Measurements from ENCODE around the gene WDR64.
"Not testable (repeated sequence)": the region's sequence is repeated elsewhere in the genome, so short reads cannot be mapped to it uniquely, and the experiment has no call there.

The WDR64 gene

GRCh38 chr1:241800640-241801039, 148.6 kb downstream of the WDR64 start:
- no peak for DNase-seq (ENCODE audit: low spot score)

- DNase-seq (ENCODE audit: low spot score), result no peak
Observed at GRCh38 chr1:241802863-241803262, 150.8 kb downstream of the WDR64 start.

GRCh38 chr1:241804706-241805105, 152.6 kb downstream of the WDR64 start:
- not testable (repeated sequence) for DNase-seq (ENCODE audit: low spot score)

- DNase-seq (ENCODE audit: low spot score), result no peak
Observed at GRCh38 chr1:241808265-241808664, 156.2 kb downstream of the WDR64 start.

- no peak for DNase-seq (ENCODE audit: low spot score)
Observed at GRCh38 chr1:241810769-241811405, 158.8 kb downstream of the WDR64 start.

GRCh38 chr1:241813768-241814320, 161.8 kb downstream of the WDR64 start:
- no peak for DNase-seq (ENCODE audit: low spot score)

- no peak for DNase-seq (ENCODE audit: low spot score)
Observed at GRCh38 chr1:241816008-241816407, 163.9 kb downstream of the WDR64 start.

GRCh38 chr1:241817331-241817792, 165.3 kb downstream of the WDR64 start:
- no peak for DNase-seq (ENCODE audit: low spot score)

GRCh38 chr1:241817956-241818612, 166.0 kb downstream of the WDR64 start:
- DNase-seq (ENCODE audit: low spot score), result no peak

GRCh38 chr1:241819340-241819866, 167.3 kb downstream of the WDR64 start:
- no peak for DNase-seq (ENCODE audit: low spot score)

- no peak for DNase-seq (ENCODE audit: low spot score)
Observed at GRCh38 chr1:241821363-241821762, 169.3 kb downstream of the WDR64 start.

GRCh38 chr1:241822846-241823245, 170.8 kb downstream of the WDR64 start:
- no peak for DNase-seq (ENCODE audit: low spot score)

- DNase-seq (ENCODE audit: low spot score), result no peak
Observed at GRCh38 chr1:241823925-241824324, 171.8 kb downstream of the WDR64 start.

GRCh38 chr1:241825581-241825980, 173.5 kb downstream of the WDR64 start:
- no peak for DNase-seq (ENCODE audit: low spot score)

- DNase-seq (ENCODE audit: low spot score), result not testable (repeated sequence)
Observed at GRCh38 chr1:241826613-241827012, 174.5 kb downstream of the WDR64 start.

GRCh38 chr1:241827264-241827663, 175.2 kb downstream of the WDR64 start:
- no peak for DNase-seq (ENCODE audit: low spot score)

GRCh38 chr1:241828463-241829021, 176.5 kb downstream of the WDR64 start:
- no peak for DNase-seq (ENCODE audit: low spot score)

GRCh38 chr1:241829468-241829867, 177.4 kb downstream of the WDR64 start:
- no peak for DNase-seq (ENCODE audit: low spot score)

- peak; percentile 40 for DNase-seq (ENCODE audit: low spot score)
Observed at GRCh38 chr1:241834733-241835377, 182.8 kb downstream of the WDR64 start.

GRCh38 chr1:241836941-241837340, 184.9 kb downstream of the WDR64 start:
- DNase-seq (ENCODE audit: low spot score), result no peak

- DNase-seq (ENCODE audit: low spot score), result no peak
Observed at GRCh38 chr1:241837416-241837815, 185.3 kb downstream of the WDR64 start.

GRCh38 chr1:241837901-241838300, 185.8 kb downstream of the WDR64 start:
- DNase-seq (ENCODE audit: low spot score), result no peak
